Subcutaneous abdominal adipose tissue (tissue), 5 donors: ENCODE results near the gene PRKAR1B.
A peak's percentile ranks its signal among the peaks of the same experiment; 100 is the strongest.

Source experiments
- H3K27ac ChIP-seq: one replicate; pipeline ENCODE4 v1.7.0; 2013; ENCODE audit warnings: low read depth, mild to moderate bottlenecking, inconsistent platforms, low read length, moderate library complexity
- H3K27me3 ChIP-seq, 5 donors: one replicate each; pipeline ENCODE4 v1.7.0; 2013; ENCODE audit warnings: low read length in 5 of 5, inconsistent platforms in 1 of 5; ENCODE audit not compliant: control insufficient read depth in 5 of 5, insufficient read depth in 4 of 5
- H3K36me3 ChIP-seq, 5 donors: one replicate each; pipeline ENCODE4 v1.7.0; 2013; ENCODE audit warnings: low read length in 5 of 5; ENCODE audit not compliant: control insufficient read depth in 5 of 5, insufficient read depth in 5 of 5
- H3K4me1 ChIP-seq, 5 donors: one replicate each; pipeline ENCODE4 v1.7.0; 2013; ENCODE audit warnings: low read length in 5 of 5, mild to moderate bottlenecking in 3 of 5, moderate library complexity in 1 of 5; ENCODE audit not compliant: control insufficient read depth in 5 of 5, insufficient read depth in 5 of 5
- H3K4me3 ChIP-seq, 5 donors: one replicate each; pipeline ENCODE4 v1.7.0; 2013; ENCODE audit warnings: low read length in 5 of 5, low read depth in 1 of 5
- H3K9ac ChIP-seq, 5 donors: one replicate each; pipeline ENCODE4 v1.7.0; 2013; ENCODE audit warnings: low read length in 5 of 5, mild to moderate bottlenecking in 4 of 5, moderate library complexity in 3 of 5
- H3K9me3 ChIP-seq, 5 donors: one replicate each; pipeline ENCODE4 v1.7.0; 2013; ENCODE audit warnings: low read length in 5 of 5; ENCODE audit not compliant: control insufficient read depth in 5 of 5
- donor health status: healthy.
- donor health status: healthy.
- donor health status: healthy.
- donor health status: healthy.
- donor health status: healthy.

Gene PRKAR1B

DNA sequence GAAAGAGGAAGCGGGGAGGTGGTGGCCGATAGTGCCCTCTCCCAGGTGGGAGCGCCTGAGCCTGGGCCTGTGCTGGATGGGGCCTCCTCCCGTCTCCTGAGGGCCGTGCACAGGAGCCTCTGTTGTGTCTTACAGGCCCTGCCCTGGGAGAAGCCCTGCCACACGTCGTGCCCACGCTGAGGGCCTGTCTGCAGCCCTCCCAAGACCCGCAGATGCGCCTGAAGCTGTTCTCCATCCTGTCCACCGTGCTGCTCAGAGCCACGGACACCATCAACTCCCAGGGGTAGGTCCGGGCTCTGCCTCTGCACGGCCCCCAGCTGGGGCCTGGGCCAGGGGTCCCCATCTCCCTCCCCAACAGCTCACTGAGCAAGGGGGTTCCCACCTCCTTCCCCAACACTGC lies 43.3 kb upstream of the PRKAR1B start:
- no peak overlapping the region for H3K4me3 ChIP-seq
- no peaks in the 10 kb centered on the region for H3K27me3 ChIP-seq
- H3K27ac ChIP-seq = no peak overlapping the region
- peaks cover 0 to 55% (median 21%) of the 10 kb centered on the region in 5 donors for H3K36me3 ChIP-seq
- no peak overlapping the region for H3K9ac ChIP-seq
- peaks cover 3 to 28% (median 25%) of the 10 kb centered on the region in 5 donors for H3K4me1 ChIP-seq
- no peaks in the 10 kb centered on the region for H3K9me3 ChIP-seq

DNA sequence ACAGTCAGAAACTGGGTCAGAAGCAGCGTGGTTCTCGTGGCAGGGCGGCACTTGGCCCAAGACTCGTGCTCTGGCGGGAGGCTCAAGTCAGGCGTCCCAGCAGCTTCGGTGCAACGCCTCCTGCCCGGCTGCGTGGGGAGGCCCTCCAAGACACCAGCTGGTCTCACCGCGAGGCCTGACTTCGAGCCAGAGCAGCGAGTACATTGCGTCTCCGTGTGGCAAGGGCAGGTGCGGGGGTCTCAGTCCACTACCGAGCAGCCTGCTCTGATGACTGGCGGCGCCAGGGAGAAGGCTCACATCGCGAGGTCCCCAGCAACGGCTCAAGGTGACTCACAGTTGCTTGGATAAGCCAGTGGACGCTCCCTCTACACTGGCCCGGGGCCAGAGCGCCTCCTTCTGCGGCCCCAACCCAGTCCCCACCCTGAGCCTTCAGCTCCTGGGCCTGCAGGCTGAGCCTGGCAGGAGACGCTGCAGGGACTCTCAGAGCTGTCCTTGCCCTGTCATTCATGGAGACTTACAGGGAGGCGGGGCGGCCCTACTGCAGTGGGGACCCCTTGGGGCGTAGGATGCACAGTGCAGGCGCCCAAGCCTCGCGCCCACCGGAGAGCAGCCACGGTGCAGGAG lies 41.9 kb upstream of the PRKAR1B start:
- Histone ChIP-seq H3K4me1 (peaks cover 3 to 28% (median 25%) of the 10 kb centered on the region in 5 donors), H3K27ac (peak overlapping the region; percentile 71), H3K4me3 (peak overlapping the region; percentile 40 to 68 (median 42)), H3K9ac (peak overlapping the region in 1 of 5 donors; percentile 47), H3K9me3 (no peaks in the 10 kb centered on the region), H3K36me3 (peaks cover 0 to 62% (median 30%) of the 10 kb centered on the region in 5 donors), H3K27me3 (no peaks in the 10 kb centered on the region)

DNA sequence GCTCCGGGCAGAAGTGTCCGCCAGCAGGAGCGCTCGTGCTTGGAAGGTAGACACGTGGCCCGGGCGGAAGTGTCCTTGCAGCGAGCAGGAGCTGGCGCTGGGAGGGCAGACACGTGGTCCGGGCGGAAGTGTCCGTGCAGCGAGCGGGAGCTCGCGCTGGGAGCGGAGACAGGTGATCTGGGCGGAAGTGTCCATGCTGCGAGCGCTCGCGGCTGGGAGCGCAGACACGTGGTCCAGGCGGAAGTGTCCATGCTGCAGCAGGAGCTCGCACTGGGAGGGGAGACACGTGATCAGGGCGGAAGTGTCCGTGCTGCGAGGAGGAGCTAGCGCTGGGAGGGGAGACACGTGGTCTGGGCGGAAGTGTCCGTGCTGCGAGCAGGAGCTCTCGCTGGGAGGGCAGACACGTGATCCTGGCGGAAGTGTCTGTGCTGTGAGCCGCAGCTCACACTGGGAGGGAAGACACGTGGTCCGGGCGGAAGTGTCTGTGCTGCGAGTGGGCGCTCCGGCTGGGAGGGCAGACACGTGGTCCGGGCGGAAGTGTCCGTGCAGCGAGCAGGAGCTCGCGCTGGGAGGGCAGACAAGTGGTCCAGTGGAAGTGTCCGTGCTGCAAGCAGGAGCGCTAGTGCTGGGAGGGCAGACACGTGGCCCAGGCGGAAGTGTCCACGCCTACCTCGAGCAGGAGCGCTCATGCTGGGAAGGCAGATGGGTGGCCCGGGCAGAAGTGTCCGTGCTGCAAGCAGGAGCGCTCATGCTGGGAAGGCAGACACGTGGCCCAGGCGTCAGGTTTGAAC lies 41.1 kb upstream of the PRKAR1B start:
- Histone ChIP-seq H3K4me1 (peaks cover 3 to 28% (median 25%) of the 10 kb centered on the region in 5 donors), H3K36me3 (peaks cover 0 to 64% (median 35%) of the 10 kb centered on the region in 5 donors), H3K9ac (peak overlapping the region in 1 of 5 donors; percentile 47), H3K27me3 (no peaks in the 10 kb centered on the region), H3K27ac (peak overlapping the region; percentile 71), H3K9me3 (no peaks in the 10 kb centered on the region), H3K4me3 (peak overlapping the region; percentile 40 to 68 (median 42))

DNA sequence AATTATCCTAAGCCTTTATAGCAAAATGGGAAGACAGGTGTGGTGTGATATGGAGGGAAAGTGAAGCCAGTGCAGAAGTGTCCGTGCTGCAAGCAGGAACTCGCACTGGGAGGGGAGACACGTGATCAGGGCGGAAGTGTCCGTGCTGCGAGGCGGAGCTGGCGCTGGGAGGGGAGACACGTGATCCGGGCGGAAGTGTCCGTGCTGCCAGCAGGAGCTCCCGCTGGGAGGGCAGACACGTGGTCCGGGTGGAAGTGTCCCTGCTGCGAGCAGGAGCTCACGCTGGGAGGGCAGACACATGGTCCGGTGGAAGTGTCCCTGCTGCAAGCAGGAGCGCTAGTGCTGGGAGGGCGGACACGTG lies 40.5 kb upstream of the PRKAR1B start:
- H3K27ac ChIP-seq = no peak overlapping the region
- H3K4me3 ChIP-seq = peak overlapping the region in 3 of 5 donors; percentile 34 to 48 (median 36)
- peaks cover 3 to 28% (median 25%) of the 10 kb centered on the region in 5 donors for H3K4me1 ChIP-seq
- H3K36me3 ChIP-seq = peaks cover 0 to 66% (median 35%) of the 10 kb centered on the region in 5 donors
- H3K9me3 ChIP-seq = no peaks in the 10 kb centered on the region
- H3K9ac ChIP-seq = no peak overlapping the region
- H3K27me3 ChIP-seq = no peaks in the 10 kb centered on the region

DNA sequence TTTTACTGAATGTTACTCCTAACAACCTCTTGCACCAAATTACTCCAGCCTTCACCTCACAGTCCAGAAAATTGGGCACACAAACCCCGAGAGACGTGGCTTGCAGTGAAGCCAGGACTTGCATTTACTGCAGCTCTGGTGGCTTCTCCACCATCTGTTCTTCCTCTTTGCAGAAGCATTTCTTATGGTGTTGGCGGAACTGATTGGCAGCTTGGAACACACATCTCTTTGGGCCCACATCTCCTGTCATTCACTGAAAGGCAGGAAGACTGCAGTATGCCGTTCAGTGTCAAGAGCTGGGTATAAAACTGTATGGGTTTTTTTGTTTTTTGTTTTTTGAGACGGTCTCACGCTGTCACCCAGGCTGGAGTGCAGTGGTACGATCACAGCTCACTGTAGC lies 38.3 kb upstream of the PRKAR1B start:
- H3K27ac ChIP-seq = no peak overlapping the region
- no peaks in the 10 kb centered on the region for H3K27me3 ChIP-seq
- peaks cover 0 to 77% (median 46%) of the 10 kb centered on the region in 5 donors for H3K36me3 ChIP-seq
- H3K4me1 ChIP-seq = peaks cover 0 to 16% (median 14%) of the 10 kb centered on the region in 5 donors
- H3K9me3 ChIP-seq = no peaks in the 10 kb centered on the region
- no peak overlapping the region for H3K4me3 ChIP-seq
- H3K9ac ChIP-seq = no peak overlapping the region

DNA sequence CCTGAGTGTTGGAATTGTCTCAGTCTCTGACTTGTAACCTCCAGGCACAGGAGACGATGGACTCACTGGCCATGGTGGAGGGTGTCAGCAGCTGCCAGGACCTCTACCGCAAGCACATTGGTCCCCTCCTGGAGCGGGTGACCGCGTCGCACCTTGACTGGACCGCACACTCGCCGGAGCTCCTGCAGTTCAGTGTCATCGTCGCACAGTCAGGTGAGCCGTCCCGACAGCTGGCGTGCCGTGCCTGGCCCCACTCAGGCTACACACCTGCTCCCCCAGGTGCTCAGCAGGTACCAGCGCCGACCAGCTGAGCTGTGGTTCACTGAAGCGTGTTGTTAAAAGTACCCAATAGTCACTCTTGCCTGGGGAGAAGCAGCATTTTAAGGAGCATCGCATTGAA lies 36.7 kb upstream of the PRKAR1B start:
- H3K9ac ChIP-seq = no peak overlapping the region
- peaks cover 0 to 83% (median 51%) of the 10 kb centered on the region in 5 donors for H3K36me3 ChIP-seq
- H3K4me3 ChIP-seq = no peak overlapping the region
- H3K4me1 ChIP-seq = peaks cover 4 to 8% (median 6%) of the 10 kb centered on the region in 5 donors
- no peaks in the 10 kb centered on the region for H3K27me3 ChIP-seq
- no peaks in the 10 kb centered on the region for H3K9me3 ChIP-seq
- no peak overlapping the region for H3K27ac ChIP-seq

DNA sequence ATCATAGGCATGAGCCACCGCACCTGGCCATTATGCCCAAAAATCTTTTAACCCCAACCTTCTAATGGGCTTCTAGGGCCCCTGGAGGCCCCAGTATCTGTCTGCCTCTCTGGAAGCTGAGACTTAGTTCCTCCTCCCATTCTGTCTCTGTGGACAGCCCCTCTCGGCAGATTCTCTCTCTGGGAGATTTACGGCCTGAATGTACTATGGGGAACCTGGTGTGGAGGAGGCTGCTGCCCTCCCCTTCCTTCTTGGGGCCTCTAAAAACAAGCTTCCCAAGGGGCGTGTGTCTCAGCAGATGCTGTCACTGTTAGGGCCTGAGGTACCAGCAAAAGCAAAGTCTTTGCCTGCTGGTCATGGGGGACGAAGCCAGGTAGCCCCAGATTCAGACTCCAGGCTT lies 35.8 kb upstream of the PRKAR1B start:
- peaks cover 0 to 83% (median 54%) of the 10 kb centered on the region in 5 donors for H3K36me3 ChIP-seq
- peaks cover 0 to 4% (median 0%) of the 10 kb centered on the region in 5 donors for H3K4me1 ChIP-seq
- H3K27ac ChIP-seq = no peak overlapping the region
- no peak overlapping the region for H3K4me3 ChIP-seq
- no peaks in the 10 kb centered on the region for H3K9me3 ChIP-seq
- no peaks in the 10 kb centered on the region for H3K27me3 ChIP-seq
- H3K9ac ChIP-seq = no peak overlapping the region

DNA sequence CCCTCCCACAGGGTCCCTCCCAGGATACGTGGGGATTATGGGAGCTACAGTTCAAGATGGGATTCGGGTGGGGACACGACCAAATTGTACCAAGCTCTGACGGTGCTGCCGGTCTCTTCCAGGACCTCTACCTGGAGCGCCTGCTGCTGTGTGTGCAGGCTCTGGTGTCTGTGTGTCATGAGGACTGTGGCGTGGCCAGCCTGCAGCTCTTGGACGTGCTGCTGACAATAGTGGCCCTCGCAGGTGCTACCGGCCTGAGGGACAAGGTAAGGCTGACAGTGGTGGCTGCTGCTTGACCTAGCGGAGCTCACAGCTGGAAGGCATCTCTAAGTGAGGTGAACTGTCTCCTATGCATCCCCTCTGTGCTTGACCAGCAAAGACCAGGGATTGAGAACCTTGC lies 34.5 kb upstream of the PRKAR1B start:
- H3K4me3 ChIP-seq = no peak overlapping the region
- H3K36me3 ChIP-seq = peaks cover 0 to 92% (median 66%) of the 10 kb centered on the region in 5 donors
- H3K9ac ChIP-seq = no peak overlapping the region
- no peaks in the 10 kb centered on the region for H3K9me3 ChIP-seq
- no peak overlapping the region for H3K27ac ChIP-seq
- H3K27me3 ChIP-seq = no peaks in the 10 kb centered on the region
- peaks cover 0 to 4% (median 0%) of the 10 kb centered on the region in 5 donors for H3K4me1 ChIP-seq

DNA sequence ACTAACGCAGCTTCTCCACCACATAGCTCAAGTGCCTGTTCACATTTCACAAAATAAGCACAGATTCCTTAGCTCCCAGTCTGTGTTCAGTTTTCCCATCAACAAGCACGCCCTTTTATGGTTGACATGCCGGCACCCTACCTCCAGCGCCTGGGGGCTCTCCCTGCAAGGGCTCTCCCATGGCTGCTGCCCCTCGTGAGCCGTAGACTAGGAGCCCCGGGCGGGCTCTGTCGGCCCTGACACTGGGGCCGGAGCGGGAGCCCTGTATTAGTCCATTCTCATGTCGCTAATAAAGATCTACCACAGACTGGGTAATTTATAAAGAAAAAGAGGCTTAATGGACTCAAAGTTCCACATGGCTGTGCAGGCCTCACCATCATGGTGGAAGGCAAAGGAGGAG lies 34.0 kb upstream of the PRKAR1B start:
- Histone ChIP-seq H3K9me3 (no peaks in the 10 kb centered on the region), H3K27ac (no peak overlapping the region), H3K4me3 (no peak overlapping the region), H3K36me3 (peaks cover 0 to 94% (median 72%) of the 10 kb centered on the region in 5 donors), H3K9ac (no peak overlapping the region), H3K4me1 (peaks cover 0 to 6% (median 0%) of the 10 kb centered on the region in 5 donors), H3K27me3 (no peaks in the 10 kb centered on the region)

DNA sequence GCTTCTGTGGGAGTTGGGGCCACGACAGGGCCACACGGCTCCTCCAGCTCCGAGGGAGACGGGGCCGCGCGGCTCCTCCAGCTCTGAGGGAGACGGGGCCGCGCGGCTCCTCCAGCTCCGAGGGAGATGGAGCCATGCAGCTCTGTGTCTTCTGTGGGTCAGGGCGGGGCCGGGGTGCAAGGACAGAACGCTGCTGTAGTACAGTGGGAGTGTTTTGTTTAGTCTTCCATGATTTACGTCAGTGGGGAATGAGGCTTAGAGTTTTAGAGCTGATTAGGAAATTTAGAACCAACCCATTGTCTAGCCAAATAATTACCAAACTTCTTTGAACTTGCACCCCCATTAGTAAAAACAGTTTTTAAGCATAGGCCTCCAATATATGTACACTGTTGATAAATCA lies 32.9 kb upstream of the PRKAR1B start:
- no peak overlapping the region for H3K27ac ChIP-seq
- peaks cover 0 to 93% (median 70%) of the 10 kb centered on the region in 5 donors for H3K36me3 ChIP-seq
- no peak overlapping the region for H3K9ac ChIP-seq
- no peak overlapping the region for H3K4me3 ChIP-seq
- H3K9me3 ChIP-seq = no peaks in the 10 kb centered on the region
- no peaks in the 10 kb centered on the region for H3K27me3 ChIP-seq
- H3K4me1 ChIP-seq = peaks cover 0 to 9% (median 0%) of the 10 kb centered on the region in 5 donors
